NCI-H1436 treated with DMSO at 0.1 percent for 48 hours (cell line): ENCODE results near the gene POFUT2.
A peak's percentile ranks its signal among the peaks of the same experiment; 100 is the strongest.

Experiments
- DNase-seq: peaks from one replicate; lab custom pipeline; 2025; lab: John Stamatoyannopoulos, UW

Gene POFUT2

DNA sequence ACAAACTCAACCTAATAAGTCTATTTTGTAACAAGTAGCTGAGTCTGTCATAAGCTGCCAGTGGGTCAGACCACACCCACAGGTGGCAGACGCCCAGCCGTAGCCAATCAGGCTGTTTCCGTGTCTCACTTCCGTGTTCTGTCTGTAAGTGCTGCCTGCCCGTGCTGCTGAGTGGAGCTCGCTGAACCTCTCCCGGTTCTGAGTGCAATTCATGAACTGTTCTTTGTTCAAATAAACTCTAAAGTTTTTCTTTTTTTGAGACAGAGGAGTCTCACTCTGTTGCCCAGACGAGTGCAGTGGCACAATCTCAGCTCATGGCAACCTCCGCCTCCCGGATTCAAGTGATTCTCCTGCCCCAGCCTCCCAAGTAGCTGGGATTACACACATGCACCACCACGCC is 25.1 kb downstream of the POFUT2 start:
- DNase-seq: peak; percentile 39

DNA sequence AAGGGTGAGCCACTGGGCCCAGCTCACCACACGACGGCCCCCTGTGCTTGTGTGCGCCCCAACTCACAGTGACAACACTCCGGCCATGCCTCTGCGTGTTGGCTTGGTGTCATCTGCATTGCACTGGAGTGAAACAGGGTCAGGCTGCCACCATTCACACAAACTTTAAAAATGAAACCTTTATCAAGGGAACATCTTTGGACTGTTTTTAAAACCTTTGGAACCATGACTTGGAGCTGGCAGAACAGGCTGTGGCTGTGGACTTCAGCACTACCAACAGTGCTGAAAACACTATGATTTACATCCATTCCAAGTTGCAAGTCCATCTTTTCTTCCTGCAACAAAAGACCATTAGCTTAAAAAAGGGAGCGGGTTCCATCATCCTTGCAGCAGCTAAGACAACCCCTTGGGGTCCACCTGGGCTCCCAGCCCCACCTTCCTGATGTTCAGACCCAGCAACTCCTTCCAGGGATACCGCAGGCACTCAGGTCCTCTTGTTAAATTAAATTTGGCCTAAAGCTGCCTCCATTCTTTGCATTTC is 25.6 kb downstream of the POFUT2 start:
- no peak for DNase-seq

DNA sequence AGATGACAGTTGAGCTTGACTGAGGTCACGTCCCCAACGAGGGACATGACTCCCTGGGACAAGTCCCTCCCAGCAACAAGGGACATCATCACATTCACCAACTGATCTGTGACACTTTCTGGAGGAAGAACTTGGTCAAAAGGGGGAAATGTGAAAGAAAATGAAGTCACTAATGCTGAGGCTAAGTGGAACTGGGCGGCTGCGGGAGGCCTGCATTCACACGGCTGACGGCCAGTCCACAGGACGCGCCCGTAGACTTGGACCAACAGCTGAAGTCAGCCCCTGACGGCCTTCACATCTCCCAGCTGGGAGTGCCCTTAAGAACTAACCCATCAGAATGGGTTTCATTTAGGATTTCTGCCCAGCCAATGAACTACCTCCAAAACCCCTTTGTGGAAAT is 26.6 kb downstream of the POFUT2 start:
- DNase-seq: no peak

GRCh38 chr21:45260191-45260825 is 27.4 kb downstream of the POFUT2 start:
- no peak for DNase-seq

- DNase-seq: no peak
These were observed 28.4 kb downstream of the POFUT2 start for GRCh38 chr21:45259206-45259840.

- DNase-seq: no peak
These were observed 29.2 kb downstream of the POFUT2 start for GRCh38 chr21:45258466-45258865.

GRCh38 chr21:45257673-45258341 is 29.9 kb downstream of the POFUT2 start:
- DNase-seq: no peak

GRCh38 chr21:45256912-45257672 is 30.6 kb downstream of the POFUT2 start:
- no peak for DNase-seq

DNA sequence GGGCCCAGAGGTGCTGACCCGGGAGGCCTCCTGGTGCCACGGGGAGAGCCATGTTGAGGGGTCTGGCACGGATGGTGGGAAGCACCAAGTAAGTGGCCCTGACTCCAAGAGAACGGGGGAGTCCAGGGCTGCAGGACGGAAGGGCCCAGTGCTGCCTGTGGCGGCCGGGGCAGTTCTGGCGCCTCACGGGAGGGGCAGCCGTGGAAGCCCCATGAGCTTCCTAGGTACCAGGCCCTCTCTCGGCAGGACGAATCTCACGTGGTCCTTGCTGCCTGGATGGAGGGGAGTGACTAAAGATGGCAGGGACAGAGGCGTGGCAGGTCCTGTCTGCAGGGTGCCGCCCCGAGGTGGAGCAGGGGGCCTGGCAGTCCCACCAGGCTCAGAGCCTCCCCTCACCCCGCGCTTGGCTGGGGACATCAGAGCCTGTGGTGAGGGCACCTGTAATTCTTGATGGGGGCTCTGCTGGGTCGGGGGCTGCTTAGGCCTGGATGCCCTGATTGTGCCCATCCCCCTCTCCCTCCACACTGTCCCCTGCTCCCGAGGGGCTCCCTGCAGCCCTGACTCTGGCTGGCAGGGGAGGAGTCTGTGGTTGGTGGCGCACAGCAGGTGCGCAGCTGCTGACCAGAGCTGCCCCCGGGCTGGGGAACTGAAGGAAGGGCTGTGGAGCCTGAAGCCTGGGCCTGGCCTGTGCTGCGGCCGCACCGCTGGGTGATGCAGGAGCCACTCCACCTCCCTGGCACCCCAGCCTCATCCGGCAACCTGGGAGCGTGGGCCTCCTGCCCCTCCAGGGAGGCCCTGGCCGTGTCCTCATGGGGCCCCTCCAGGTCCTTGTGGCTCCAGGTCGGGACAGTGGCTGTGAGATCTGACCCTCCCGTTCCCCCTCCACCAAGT is 31.4 kb downstream of the POFUT2 start:
- DNase-seq: no peak

DNA sequence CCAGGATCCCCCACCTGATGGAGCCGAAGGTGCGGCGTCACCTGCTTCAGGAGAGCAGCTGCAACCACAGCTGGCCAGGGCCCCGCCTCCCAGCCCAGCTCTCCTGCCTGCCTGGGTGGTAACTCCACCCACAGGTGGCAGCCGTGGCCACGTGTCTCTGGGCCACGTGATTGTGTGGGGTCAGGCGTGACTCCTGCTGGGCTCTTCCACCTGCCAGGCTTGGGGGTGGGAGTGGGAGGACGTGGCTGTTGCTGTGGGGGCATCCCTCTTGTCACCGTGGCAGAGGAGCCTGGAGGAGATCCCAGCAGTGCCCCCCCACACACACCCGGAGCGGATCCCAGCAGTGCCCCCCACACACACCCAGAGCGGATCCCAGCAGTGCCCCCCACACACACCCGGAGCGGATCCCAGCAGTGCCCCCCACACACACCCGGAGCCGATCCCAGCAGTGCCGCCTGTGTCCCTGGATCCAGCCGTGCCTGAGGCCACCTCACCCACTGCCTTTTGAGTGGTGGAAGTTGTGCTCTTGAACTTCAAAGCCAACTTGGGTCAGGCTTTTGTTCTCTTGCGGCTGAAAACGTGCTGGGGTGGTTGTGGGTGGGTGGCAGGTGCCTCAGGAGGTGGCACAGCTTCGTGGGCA is 32.2 kb downstream of the POFUT2 start:
- DNase-seq: no peak

DNA sequence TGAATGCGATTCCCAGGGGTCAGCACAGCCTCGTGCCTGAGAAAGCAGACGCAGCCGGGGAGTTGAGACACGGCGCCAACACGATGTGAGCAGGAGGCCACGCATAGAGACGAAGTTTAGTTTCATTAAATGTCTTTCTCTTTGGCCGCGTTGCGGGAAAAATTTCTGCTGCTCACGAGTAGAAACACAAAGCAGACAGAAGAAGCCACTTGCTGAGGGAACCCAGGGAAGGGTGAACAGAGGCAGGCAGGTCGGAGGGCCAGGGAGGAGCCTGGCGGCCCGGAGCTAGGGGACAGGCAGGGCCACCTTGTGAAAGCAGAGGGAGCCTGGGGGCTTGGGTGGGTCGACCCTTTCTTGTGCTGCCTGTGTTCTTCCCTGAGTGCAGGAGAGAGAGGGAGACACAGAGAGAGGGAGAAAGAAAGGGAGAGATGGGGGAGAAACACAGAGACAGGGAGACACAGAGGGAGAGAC is 33.2 kb downstream of the POFUT2 start:
- no peak for DNase-seq

- no peak for DNase-seq
These were observed 33.8 kb downstream of the POFUT2 start for GRCh38 chr21:45253633-45254459.

DNA sequence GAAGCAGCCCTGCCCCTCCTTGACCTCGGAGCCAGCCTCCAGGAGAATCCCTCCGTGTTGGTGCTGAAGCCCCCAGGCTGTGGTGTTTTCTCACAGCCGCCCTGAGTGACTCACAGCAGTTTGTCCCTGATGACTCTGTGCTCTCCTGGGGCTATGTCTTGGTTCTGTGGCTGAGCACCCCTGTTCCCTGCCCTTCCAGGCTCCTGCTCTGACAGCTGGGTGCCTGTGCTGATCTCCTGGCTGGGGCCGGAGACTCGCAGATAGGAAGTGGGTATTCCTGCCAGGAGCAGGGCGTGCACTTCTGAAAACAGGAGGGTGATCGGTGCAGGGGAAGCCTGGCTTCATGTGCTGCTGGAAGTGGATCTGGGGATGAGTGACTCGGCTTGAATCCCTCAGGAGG is 34.5 kb downstream of the POFUT2 start:
- DNase-seq: no peak

GRCh38 chr21:45252448-45252925 is 35.2 kb downstream of the POFUT2 start:
- DNase-seq: no peak

GRCh38 chr21:45251635-45252447 is 35.9 kb downstream of the POFUT2 start:
- no peak for DNase-seq

- DNase-seq: no peak
These were observed 36.6 kb downstream of the POFUT2 start for GRCh38 chr21:45250914-45251634.

- DNase-seq: no peak
These were observed 37.4 kb downstream of the POFUT2 start for GRCh38 chr21:45250272-45250671.

DNA sequence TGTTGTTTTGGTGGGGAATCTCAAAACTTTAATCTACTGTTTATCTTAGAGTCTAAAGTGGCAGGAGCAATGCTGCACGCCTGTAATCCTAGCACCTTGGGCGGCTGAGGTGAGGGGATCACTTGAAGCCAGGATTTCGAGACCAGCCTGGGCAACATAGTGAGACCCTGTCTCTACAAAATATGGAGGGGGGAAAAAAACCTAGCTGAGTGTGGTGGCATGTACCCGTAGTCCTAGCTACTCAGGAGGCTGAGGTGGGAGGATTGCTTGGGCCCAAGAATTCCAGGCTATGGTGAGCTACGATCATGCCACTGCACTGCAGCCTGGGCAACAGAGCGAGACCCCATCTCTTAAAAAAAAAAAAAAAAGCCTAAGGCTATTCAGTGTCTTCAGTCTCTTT is 38.1 kb downstream of the POFUT2 start:
- no peak for DNase-seq
